HepG2 (cell line): ENCODE data around the gene ASPM. TPM values are rescaled to one million over a fixed set of nuclear protein-coding genes. Genes with fewer than 3 reads are reported as not detected.

Source experiments
- ATAC-seq: fragments of 200-7000 bp; cut with Tn5 transposase; 3 replicates; pipeline ENCODE4 v1.9.1; 2020; ENCODE audit warnings: mild to moderate bottlenecking, moderate library complexity
- BruUV-seq: library from RNA; stranded (reverse); fragments of 400-500 nt; replicated peaks from 2 replicates; lab custom pipeline; 2021; lab: Mats Ljungman, UMichigan
- CTCF ChIA-PET: fragments of 300-600 bp; formaldehyde crosslinking; extraction: SDS; loops from one replicate; lab custom pipeline; 2021; ENCODE audit warnings: low total read pairs, inconsistent platforms, low intra/inter-chr PET ratio; lab: Yijun Ruan, JAX
- POLR2A ChIA-PET: fragments of 350-600 bp; sonication (Branson Sonifier 250); formaldehyde crosslinking; loops from one replicate; lab custom pipeline; 2020; ENCODE audit warnings: antibody characterized with exemption, inconsistent platforms; lab: Yijun Ruan, JAX
- DNase-seq: peaks from one replicate; pipeline ENCODE4 v3.0.0-alpha.2; 2015; ENCODE audit warnings: low spot score
- FAIRE-seq: peaks from 3 replicates; lab custom pipeline; 2011; peaks lifted over from hg19 to GRCh38; lab: Jason Lieb, UNC
- H2AFZ ChIP-seq: one replicate; pipeline ENCODE4 v1.6.1; 2011; ENCODE audit warnings: low read length, inconsistent platforms
- H3K27ac ChIP-seq: fragments of 300-600 bp; 3 replicates; pipeline ENCODE4 v1.8.0; 2011; ENCODE audit warnings: mixed run types, mild to moderate bottlenecking, mixed read lengths, low read length, inconsistent platforms; ENCODE audit not compliant: insufficient read depth; ENCODE audit errors: extremely low read length
- H3K27me3 ChIP-seq, 2 experiments: fragments of 200-600 bp in 1 of 2; 2 replicates in 1 of 2; 3 replicates in 1 of 2; pipeline versions ENCODE4 v1.6.0 to v1.8.0; 2011; ENCODE audit warnings: low read length in 2 of 2, mild to moderate bottlenecking in 2 of 2, moderate library complexity in 2 of 2, inconsistent platforms in 1 of 2; ENCODE audit not compliant: insufficient read depth in 2 of 2, control insufficient read depth in 1 of 2
- H3K36me3 ChIP-seq, 2 experiments: fragments of 200-600 bp in 1 of 2; replicated peaks in 1 of 2; 2 replicates in 1 of 2; 3 replicates in 1 of 2; pipeline versions ENCODE4 v1.5.1 to v1.8.0; 2011; ENCODE audit warnings: low read length in 2 of 2, inconsistent platforms in 1 of 2; ENCODE audit not compliant: insufficient read depth in 2 of 2, control insufficient read depth in 1 of 2
- H3K4me1 ChIP-seq: 2 replicates; pipeline ENCODE4 v1.5.1; 2012; ENCODE audit warnings: low read length, inconsistent platforms; ENCODE audit not compliant: insufficient read depth
- H3K4me2 ChIP-seq: 2 replicates; pipeline ENCODE4 v1.6.0; 2011; ENCODE audit warnings: low read depth, low read length, inconsistent platforms
- H3K4me3 ChIP-seq, 3 experiments: fragments of 200-600 bp in 1 of 3; sonication (generic), shearing (Covaris generic) in 1 of 3; replicated peaks in 1 of 3; 2 replicates each; pipeline ENCODE4 v1.5.1; 2011 to 2016; ENCODE audit warnings: low read length in 3 of 3, inconsistent platforms in 2 of 3, low read depth in 2 of 3, mild to moderate bottlenecking in 2 of 3, control low read depth in 1 of 3, mixed read lengths in 1 of 3; ENCODE audit not compliant: insufficient read depth in 1 of 3
- H3K79me2 ChIP-seq: one replicate; pipeline ENCODE4 v1.6.1; 2011; ENCODE audit warnings: low read length, inconsistent platforms; ENCODE audit not compliant: insufficient read depth
- H3K9ac ChIP-seq: 2 replicates; pipeline ENCODE4 v1.6.0; 2011; ENCODE audit warnings: mild to moderate bottlenecking, low read depth, low read length, inconsistent platforms; ENCODE audit not compliant: insufficient read depth
- H3K9me3 ChIP-seq: 2 replicates; pipeline ENCODE4 v1.5.1; 2012; ENCODE audit warnings: mild to moderate bottlenecking, low read length
- H4K20me1 ChIP-seq: 2 replicates; pipeline ENCODE4 v1.6.0; 2011; ENCODE audit warnings: inconsistent platforms, mild to moderate bottlenecking, low read length, moderate library complexity; ENCODE audit not compliant: insufficient read depth
- FOXO4 ChIP-seq: sonication (generic); formaldehyde crosslinking; conservative IDR thresholded peaks from 2 replicates; pipeline ENCODE4 v1.8.1; 2023; ENCODE audit warnings: missing genetic modification reagents
- KDM6A ChIP-seq: IDR thresholded peaks from 2 replicates; pipeline ENCODE4 v1.6.1; 2016; ENCODE audit warnings: low read depth
- MEIS2 ChIP-seq: sonication (generic); formaldehyde crosslinking; IDR thresholded peaks from 2 replicates; pipeline ENCODE4 v1.9.0; 2021; ENCODE audit warnings: mild to moderate bottlenecking, missing genetic modification reagents
- MYC ChIP-seq: sonication (generic); formaldehyde crosslinking; IDR thresholded peaks from 2 replicates; pipeline ENCODE4 v1.9.0; 2021; ENCODE audit warnings: missing genetic modification reagents, borderline replicate concordance
- TCF7L2 ChIP-seq: IDR thresholded peaks from 2 replicates; pipeline ENCODE4 v1.6.1; 2011; ENCODE audit warnings: mild to moderate bottlenecking, low read depth, low read length, moderate library complexity
- THAP11 ChIP-seq: IDR thresholded peaks from 2 replicates; pipeline ENCODE4 v1.6.1; 2016; ENCODE audit warnings: missing biosample characterization, missing genetic modification reagents
- THYN1 ChIP-seq: sonication (generic); formaldehyde crosslinking; IDR thresholded peaks from 2 replicates; pipeline ENCODE4 v1.8.1; 2023; ENCODE audit warnings: low read depth, mild to moderate bottlenecking, moderate library complexity, missing genetic modification reagents, borderline replicate concordance
- ZBTB7B ChIP-seq: sonication (generic); formaldehyde crosslinking; IDR thresholded peaks from 2 replicates; pipeline ENCODE4 v1.4.0; 2020; ENCODE audit warnings: missing genetic modification reagents
- ZNF879 ChIP-seq: sonication (generic); formaldehyde crosslinking; IDR thresholded peaks from 2 replicates; pipeline ENCODE4 v1.8.1; 2023; ENCODE audit warnings: missing genetic modification reagents
- WGBS: methylation state at CpG from one replicate; pipeline ENCODE4 v1.1.6; 2017; ENCODE audit warnings: low lambda C conversion rate; 5-methylcytosine and 5-hydroxymethylcytosine counted together
- in situ Hi-C: cut with HindIII; loops from 2 replicates; pipeline ENCODE4 v1.10.0; 2017; ENCODE audit warnings: low pct_unique_long_range_greater_than_20kb; ENCODE audit not compliant: extremely low pct_ligation_motif_present
- intact Hi-C: fragments of 100-400 bp; cut with micrococcal nuclease; formaldehyde crosslinking; loops from one replicate; pipeline ENCODE4 v1.10.0; 2022; ENCODE audit not compliant: unreplicated experiment
- polyA plus RNA-seq, 8 experiments: library from polyadenylated mRNA; depleted of rRNA in 3 of 8; stranded (reverse) in 7 of 8; unstranded in 1 of 8; fragments of >200 nt; fragmentation: Illumina TruSeq in 4 of 8; extraction: Trizol in 4 of 8; gene quantifications; 2 replicates each; pipeline versions ENCODE4 v1.2.1 to v1.2.3, GENCODE V29; 2011 to 2016; ENCODE audit warnings: low read depth in 4 of 8, missing spikeins in 1 of 8, mixed read lengths in 1 of 8; ENCODE audit not compliant: insufficient read depth in 1 of 8
- total RNA-seq, 5 experiments: library from RNA; depleted of rRNA; stranded (reverse); fragments of >200 nt; fragmentation: Illumina TruSeq; extraction: Trizol; gene quantifications; 2 replicates each; pipeline ENCODE4 v1.2.3, GENCODE V29; 2016; ENCODE audit warnings: low read depth in 1 of 5
- TF ChIP-seq, protein P1 (sequence below): sonication (generic); formaldehyde crosslinking; IDR thresholded peaks from 2 replicates; pipeline ENCODE4 v1.8.1; 2023; ENCODE audit warnings: mild to moderate bottlenecking, missing genetic modification reagents

ASPM gene
- total and polyA plus RNA-seq, 2 of the 13 experiments (the other 11 are each of a cell fraction or from before 2014, with no cell fraction given): 7.7 to 29.1 TPM

- ATAC-seq (no peak), FAIRE-seq (no peak), DNase-seq (no peak)
- no peak overlapping the region for H2AFZ ChIP-seq
- intact Hi-C loops: no loop called here
- no peak overlapping the region for H3K27ac ChIP-seq
- H3K4me2 ChIP-seq: no peak overlapping the region
- ChIA-PET CTCF (no interaction called here), POLR2A (no interaction called here)
- 94% methylated on average over 2 of the region's 2 CpGs for WGBS
- no TSS peak for BruUV-seq
- H3K4me3 ChIP-seq: no peak overlapping the region
- no peak for TF ChIP-seq THYN1 (CRISPR knock-in tag)
- no peak for TF ChIP-seq MEIS2 (CRISPR knock-in tag)
- TF ChIP-seq, protein P1, sequence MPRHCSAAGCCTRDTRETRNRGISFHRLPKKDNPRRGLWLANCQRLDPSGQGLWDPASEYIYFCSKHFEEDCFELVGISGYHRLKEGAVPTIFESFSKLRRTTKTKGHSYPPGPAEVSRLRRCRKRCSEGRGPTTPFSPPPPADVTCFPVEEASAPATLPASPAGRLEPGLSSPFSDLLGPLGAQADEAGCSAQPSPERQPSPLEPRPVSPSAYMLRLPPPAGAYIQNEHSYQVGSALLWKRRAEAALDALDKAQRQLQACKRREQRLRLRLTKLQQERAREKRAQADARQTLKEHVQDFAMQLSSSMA: no peak
- no peaks in the 10 kb centered on the region for H4K20me1 ChIP-seq
- no peaks in the 10 kb centered on the region for H3K4me1 ChIP-seq
- H3K79me2 ChIP-seq: no peaks in the 10 kb centered on the region
- H3K36me3 ChIP-seq: peaks cover 4 to 30% of the 10 kb centered on the region in 2 experiments; a peak in 4 of 5 replicates
- H3K9ac ChIP-seq: no peak overlapping the region
- no peaks in the 10 kb centered on the region for H3K27me3 ChIP-seq
- in situ Hi-C loops: no loop called here
- no peaks in the 10 kb centered on the region for H3K9me3 ChIP-seq
Measured at GRCh38 chr1:197116156-197116555, 30.3 kb downstream of the ASPM start.

DNA sequence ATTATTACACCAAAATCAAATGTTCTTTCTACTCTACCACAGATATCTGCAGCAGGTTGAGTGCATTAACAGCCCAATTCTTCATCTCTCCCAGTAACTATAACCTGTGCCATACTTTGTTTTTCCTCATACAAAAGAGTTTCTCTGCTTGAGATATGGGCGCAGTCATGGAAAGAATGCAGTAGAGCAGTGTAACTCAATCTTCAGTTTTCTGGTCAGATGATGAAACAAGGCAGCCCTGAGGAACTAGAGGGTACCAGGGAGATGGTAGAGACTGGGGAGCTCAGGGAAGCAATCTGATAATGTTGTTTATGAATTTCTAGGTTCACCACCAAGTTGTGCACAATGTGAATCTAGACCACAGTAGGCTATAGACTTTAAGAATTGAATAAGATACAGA is 39.6 kb downstream of the ASPM start:
- in situ Hi-C loops: no loop called here

More for the DNA sequence above, 39.6 kb downstream of the ASPM start:
- H3K4me1 ChIP-seq: no peaks in the 10 kb centered on the region
- H4K20me1 ChIP-seq: no peaks in the 10 kb centered on the region
- H3K27me3 ChIP-seq: no peaks in the 10 kb centered on the region
- POLR2A ChIA-PET: no interaction called here
- no peak for ATAC-seq
- 100% methylated on average over 1 of the region's 1 CpG for WGBS
- H3K27ac ChIP-seq: no peak overlapping the region
- FAIRE-seq: no peak
- intact Hi-C loops: no loop called here
- H3K9ac ChIP-seq: no peak overlapping the region
- no peak for DNase-seq
- no peak overlapping the region for H3K4me2 ChIP-seq
- no peak overlapping the region for H2AFZ ChIP-seq
- BruUV-seq: no TSS peak
- peaks cover 0 to 2% of the 10 kb centered on the region in 2 experiments; a peak in 4 of 5 replicates for H3K36me3 ChIP-seq
- no peaks in the 10 kb centered on the region for H3K79me2 ChIP-seq
- no peak for TF ChIP-seq ZBTB7B (CRISPR knock-in tag)
- no peak for TF ChIP-seq MYC (CRISPR knock-in tag)
- TF ChIP-seq KDM6A (CRISPR knock-in tag): no peak
- no peak for TF ChIP-seq TCF7L2
- TF ChIP-seq FOXO4 (CRISPR knock-in tag): no peak
- TF ChIP-seq THAP11 (CRISPR knock-in tag): no peak
- no peak for TF ChIP-seq ZNF879
- H3K4me3 ChIP-seq: no peak overlapping the region
- CTCF ChIA-PET: no interaction called here
- H3K9me3 ChIP-seq: no peaks in the 10 kb centered on the region
